OCI-M1 (cell line): Measurements from ENCODE around the gene KDM8.

Experiments used
- DNase-seq: peaks from one replicate; lab custom pipeline; 2025; lab: John Stamatoyannopoulos, UW

The KDM8 gene

DNA sequence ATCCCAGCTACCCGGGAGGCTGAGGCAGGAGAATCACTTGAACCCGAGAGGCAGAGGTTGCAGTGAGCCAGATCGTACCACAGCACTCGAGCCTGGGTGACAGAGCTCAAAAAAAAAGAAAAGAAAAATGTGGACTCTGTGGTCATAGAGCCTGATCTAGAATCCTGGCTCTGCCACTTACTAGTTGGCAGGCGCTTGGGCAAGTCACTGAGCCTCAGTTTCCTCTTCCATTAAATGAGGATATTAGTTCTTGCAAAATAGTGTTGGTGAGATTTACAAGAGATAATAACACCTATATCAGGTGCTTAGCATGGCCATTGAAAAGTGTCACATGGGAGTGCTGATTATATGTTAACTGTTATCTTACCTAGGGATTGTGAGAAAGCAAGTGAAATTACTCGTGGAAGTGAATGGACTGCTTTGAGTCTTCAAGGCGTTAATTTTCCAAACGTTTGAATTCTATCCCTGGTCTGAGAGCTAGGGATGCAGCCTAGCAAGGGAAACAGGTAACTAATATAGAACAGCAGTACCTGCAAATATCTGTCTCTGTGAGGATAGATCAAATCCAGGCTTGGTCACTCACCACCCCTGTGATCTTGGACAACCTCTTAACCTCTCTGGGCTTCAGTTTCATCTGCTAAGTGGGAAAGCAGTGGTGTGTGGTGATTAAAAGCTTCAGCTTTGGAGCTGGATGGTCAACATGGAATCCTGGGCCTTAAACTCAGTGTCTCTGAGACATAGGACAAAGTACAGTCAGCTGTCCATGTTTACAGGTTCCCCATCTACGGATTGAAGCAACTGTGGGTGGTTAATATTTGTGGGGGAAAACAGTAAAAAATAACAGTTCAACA, 66.2 kb downstream of the KDM8 start:
- DNase-seq, result no peak

DNA sequence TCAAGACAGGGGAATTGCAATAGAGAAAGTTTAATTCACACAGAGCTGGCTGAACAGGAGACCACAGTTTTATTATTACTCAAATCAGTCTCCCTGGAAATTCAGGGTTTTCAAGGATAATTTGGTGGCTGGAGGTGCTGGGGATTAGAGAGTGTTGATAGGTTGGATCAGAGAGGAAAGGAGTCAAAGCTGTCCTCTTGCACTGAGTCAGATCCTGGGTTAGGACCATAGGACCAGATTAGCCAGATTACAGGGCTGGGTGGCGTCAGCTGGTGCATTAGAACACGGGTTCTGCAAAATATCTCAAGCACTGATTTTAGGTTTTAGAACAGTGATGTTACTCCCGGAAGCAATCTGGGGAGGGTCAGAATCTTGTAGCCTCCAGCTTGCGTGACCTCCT, 67.0 kb downstream of the KDM8 start:
- DNase-seq, result no peak
